ENCODE results near the gene TMEM150A.
"Not testable (repeated sequence)": the region's sequence is repeated elsewhere in the genome, so short reads cannot be mapped to it uniquely, and the experiment has no call there.

Gene TMEM150A

DNA sequence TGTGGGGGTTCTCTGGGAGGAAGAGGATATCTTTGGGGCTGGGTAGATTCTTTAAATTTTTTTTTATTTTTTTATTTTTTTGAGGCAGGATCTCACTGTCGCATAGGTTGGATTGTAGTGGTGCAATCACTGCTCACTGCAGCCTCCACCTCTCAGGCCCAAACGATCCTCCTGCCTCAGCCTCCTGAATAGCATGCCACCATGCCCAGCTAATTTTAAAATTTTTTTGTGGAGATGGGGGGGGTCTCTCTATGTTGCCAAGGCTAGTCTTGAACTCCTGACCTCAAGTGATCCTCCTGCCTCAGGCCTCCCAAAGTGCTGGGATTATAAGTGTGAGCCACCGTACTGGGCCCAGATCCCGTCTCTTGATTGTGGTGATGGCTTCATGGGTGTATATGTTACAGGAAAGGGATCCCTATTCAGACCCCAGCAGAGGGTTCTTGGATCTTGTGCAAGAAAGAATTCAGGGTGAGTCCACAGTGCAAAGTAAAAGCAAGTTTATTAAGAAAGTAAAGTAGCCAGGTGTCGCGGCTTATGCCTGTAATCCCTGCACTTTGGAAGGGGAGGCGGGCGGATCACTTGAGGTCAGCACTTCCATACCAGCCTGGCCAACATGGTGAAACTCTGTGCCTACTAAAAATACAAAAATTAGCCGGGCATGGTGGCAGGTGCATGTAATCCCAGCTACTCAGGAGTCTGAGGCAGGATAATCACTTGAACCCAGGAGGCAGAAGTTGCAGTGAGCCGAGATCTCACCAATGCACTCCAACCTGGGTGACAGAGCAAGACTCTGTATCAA lies 11.4 kb upstream of the TMEM150A start:
- Histone ChIP-seq H3K4me1 (ENCODE audit: control insufficient read depth, insufficient read depth, low read length) (no peaks in the 10 kb centered on the region), H3K9me3 (ENCODE audit: control insufficient read depth, low read length) (no peaks in the 10 kb centered on the region), H3K27ac (ENCODE audit: insufficient read depth, low read depth, low read length, poor library complexity, severe bottlenecking) (no peak overlapping the region), H3K36me3 (ENCODE audit: control insufficient read depth, insufficient read depth, low read length) (peaks cover under 1% of the 10 kb centered on the region), H3K27me3 (ENCODE audit: control insufficient read depth, insufficient read depth, low read length, poor library complexity, severe bottlenecking) (no peaks in the 10 kb centered on the region), H3K4me3 (ENCODE audit: insufficient read depth, low read depth, low read length) (no peak overlapping the region)
- 90 to 95% methylated on average over 10 of the region's 10 CpGs for WGBS, 2 experiments

DNA sequence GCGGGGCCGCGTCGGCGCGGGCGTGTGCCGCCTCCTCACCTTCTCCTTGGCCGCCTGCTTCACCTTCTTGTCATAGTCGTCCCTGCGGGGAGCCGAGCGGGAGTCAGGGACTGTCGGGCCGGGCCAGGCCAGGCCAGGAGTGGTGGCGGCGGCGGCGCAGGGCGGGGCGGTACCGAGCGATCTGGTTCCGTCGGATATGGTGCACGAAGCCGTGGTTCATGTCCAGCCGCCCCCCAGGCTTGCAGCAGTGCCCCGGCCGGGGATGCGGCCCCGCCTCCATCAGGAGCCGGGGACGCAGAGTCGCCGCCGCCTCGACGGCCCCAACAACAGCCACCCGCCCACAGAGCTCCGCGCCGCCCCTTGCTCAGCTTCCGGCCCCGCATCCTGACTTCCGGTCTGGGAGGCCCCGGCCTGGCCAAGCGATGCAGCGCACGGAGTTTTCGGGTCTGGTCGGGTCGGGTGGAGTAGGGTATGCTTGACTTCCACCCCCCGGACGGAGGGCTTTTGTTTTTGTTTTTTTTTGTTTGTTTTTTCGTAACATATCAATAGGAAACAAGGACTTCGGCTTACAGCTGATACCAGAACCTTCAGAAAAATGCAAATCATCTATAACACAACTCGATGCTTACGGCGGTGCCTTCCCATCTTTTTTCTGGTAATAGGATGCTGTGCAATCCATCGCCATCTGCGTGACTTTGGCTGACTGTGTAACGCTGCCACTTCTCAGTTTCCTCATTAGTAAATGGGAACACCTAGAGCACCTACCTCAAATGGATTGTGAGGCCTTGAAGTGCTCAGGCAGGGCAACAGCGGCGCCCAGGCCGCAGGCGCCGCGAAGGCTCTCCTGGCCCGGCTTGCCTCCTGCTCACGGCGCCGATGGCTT lies 9.4 kb upstream of the TMEM150A start, which contains the start of gene C2orf68:
C2orf68 (minus strand) TSS at position 362 of the 883 bp plus-strand sequence; CDS start at position 280, 82 bp downstream.
- H3K27me3 ChIP-seq (ENCODE audit: control insufficient read depth, insufficient read depth, low read length, poor library complexity, severe bottlenecking), result no peaks in the 10 kb centered on the region
- H3K4me1 ChIP-seq (ENCODE audit: control insufficient read depth, insufficient read depth, low read length), result no peaks in the 10 kb centered on the region
- peak within 1 kb of the TSS; percentile 79 for H3K27ac ChIP-seq (ENCODE audit: insufficient read depth, low read depth, low read length, poor library complexity, severe bottlenecking)
- peak within 1 kb of the TSS; percentile 95 for H3K4me3 ChIP-seq (ENCODE audit: insufficient read depth, low read depth, low read length)
- WGBS, 2 experiments, result 13 to 14% methylated on average over 73 of the region's 73 CpGs
- H3K9me3 ChIP-seq (ENCODE audit: control insufficient read depth, low read length), result no peaks in the 10 kb centered on the region
- H3K36me3 ChIP-seq (ENCODE audit: control insufficient read depth, insufficient read depth, low read length), result peaks cover 18% of the 10 kb centered on the region

DNA sequence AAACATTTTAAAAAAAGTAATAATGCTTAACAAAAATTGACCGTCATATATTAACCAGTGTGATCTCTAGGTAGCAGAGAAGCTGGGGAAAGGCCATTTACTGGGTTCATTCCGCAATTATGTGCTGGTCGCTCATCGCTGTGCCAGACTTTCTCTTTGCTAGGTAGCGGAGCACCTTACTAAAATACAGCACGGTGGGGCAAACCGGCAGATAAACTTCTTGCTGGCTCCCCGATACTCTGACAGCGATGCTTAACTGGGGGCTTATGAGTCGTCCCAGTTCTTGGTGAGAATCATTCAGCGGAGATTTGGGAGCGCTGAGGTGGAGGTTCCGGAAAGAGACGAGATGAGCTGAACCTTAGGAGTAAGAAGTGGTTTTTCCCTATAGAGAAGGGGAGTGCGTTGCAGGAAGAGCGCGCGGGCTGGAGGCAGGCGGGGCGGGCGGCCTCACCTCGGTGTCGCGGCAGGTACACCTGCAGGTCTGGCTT lies 8.8 kb upstream of the TMEM150A start:
- Histone ChIP-seq H3K36me3 (ENCODE audit: control insufficient read depth, insufficient read depth, low read length) (peaks cover 18% of the 10 kb centered on the region), H3K27me3 (ENCODE audit: control insufficient read depth, insufficient read depth, low read length, poor library complexity, severe bottlenecking) (no peaks in the 10 kb centered on the region), H3K27ac (ENCODE audit: insufficient read depth, low read depth, low read length, poor library complexity, severe bottlenecking) (no peak overlapping the region), H3K9me3 (ENCODE audit: control insufficient read depth, low read length) (no peaks in the 10 kb centered on the region), H3K4me3 (ENCODE audit: insufficient read depth, low read depth, low read length) (peak overlapping the region; percentile 95), H3K4me1 (ENCODE audit: control insufficient read depth, insufficient read depth, low read length) (no peaks in the 10 kb centered on the region)
- WGBS, 2 experiments, result 10% methylated on average over 24 of the region's 24 CpGs

DNA sequence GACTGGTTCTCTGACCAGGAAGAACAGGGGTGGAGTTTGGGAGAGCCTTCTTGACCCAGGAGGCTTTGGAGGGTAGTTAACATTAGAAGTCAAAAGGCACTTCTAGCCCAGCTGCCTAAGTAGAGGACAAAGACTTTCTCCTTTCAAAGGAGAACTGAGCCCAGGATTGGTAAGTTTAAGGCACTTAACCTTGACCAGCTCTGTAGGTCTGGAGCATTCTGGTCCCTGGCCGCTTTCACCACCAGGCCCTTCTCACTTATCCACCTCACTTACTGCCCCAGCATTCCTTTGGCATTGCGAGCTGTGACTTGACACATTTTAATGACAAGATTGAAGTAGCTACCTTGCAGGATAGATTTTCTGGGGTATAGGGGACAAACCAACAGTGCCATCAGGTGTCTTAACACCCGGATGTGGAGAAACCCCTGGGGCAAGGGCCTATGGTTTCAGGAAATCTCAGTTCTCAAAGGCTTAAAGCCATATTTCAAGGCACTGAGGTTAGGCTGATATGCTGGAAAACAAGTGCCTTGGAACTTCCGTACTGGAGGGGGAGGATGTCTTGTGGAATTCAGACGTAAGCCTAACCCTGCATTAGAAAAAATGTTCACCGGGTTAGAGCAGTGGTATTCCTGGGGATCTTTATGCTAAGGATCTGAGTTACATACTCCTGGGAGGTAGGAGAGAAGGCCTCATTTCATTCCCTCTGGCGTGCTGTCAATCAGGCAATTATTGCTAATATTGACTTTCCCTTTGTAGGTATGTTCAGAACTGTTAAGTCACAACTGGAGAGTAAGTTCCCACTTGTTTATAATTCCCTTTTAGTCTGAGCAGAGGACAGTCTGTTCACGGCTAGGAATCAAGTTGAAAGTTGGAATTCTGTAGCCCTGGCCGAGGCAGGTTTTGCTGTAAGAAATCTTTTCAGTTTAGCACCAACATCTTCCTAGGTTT lies 5.0 kb upstream of the TMEM150A start:
- H3K27me3 ChIP-seq (ENCODE audit: control insufficient read depth, insufficient read depth, low read length, poor library complexity, severe bottlenecking), result no peaks in the 10 kb centered on the region
- H3K4me1 ChIP-seq (ENCODE audit: control insufficient read depth, insufficient read depth, low read length), result no peaks in the 10 kb centered on the region
- no peaks in the 10 kb centered on the region for H3K9me3 ChIP-seq (ENCODE audit: control insufficient read depth, low read length)
- H3K27ac ChIP-seq (ENCODE audit: insufficient read depth, low read depth, low read length, poor library complexity, severe bottlenecking), result no peak overlapping the region
- WGBS, 2 experiments, result 97% methylated on average over 9 of the region's 9 CpGs
- no peak overlapping the region for H3K4me3 ChIP-seq (ENCODE audit: insufficient read depth, low read depth, low read length)
- H3K36me3 ChIP-seq (ENCODE audit: control insufficient read depth, insufficient read depth, low read length), result peaks cover 18% of the 10 kb centered on the region

DNA sequence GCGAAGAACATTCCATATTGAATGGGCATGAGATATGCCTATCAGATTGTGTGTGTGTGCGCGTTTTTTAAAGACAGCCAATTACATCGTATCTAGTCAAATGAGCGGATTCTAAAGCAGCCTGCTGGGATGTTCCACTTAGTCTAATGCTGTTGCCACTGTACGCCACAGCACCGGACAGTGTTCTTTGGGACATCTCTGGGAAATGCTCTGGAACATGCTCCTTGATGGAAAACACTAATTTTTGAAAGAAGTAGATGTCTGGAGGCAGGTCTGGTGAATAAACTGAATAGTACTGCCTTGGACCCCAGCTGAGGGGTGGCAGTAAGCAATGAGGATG lies 3.6 kb upstream of the TMEM150A start:
- H3K4me3 ChIP-seq (ENCODE audit: insufficient read depth, low read depth, low read length), result no peak overlapping the region
- 98% methylated on average over 7 of the region's 7 CpGs for WGBS, 2 experiments
- peak overlapping the region; percentile 50 for H3K27ac ChIP-seq (ENCODE audit: insufficient read depth, low read depth, low read length, poor library complexity, severe bottlenecking)
- H3K36me3 ChIP-seq (ENCODE audit: control insufficient read depth, insufficient read depth, low read length), result peaks cover 18% of the 10 kb centered on the region
- H3K9me3 ChIP-seq (ENCODE audit: control insufficient read depth, low read length), result no peaks in the 10 kb centered on the region
- H3K4me1 ChIP-seq (ENCODE audit: control insufficient read depth, insufficient read depth, low read length), result no peaks in the 10 kb centered on the region
- H3K27me3 ChIP-seq (ENCODE audit: control insufficient read depth, insufficient read depth, low read length, poor library complexity, severe bottlenecking), result no peaks in the 10 kb centered on the region

DNA sequence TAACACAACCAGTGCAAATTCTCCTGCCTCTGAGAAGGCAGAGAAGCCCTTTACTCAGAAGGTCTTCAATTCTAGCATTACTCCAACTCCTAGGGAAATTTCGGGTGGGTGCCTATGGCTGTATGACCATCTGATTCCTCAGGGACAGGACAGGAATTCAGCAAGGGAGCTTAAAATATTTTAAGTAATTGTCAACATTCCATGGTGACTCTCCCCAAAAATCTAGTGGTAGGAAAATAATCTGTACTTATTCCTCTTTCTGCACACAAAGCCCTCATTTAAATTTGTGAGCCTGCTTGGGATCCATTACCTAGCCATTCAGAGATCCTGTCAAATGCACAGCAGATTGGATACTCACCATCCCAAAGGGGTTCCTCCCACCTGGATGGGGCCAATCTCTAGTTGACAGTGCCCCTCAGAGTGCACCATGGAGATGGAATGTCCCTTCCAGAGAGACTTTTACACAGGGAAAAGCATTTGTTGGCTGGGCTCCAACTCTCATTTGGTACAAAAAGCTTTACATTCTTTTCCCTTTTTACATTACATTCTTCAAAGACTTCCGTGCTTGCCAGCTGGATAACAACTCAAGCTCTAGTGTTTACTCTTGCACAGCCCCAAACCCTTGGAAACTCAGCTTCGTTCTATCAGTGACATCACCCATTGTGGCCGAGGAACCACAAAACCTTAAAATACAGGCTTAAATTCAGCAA lies 3.1 kb upstream of the TMEM150A start:
- Histone ChIP-seq H3K4me3 (ENCODE audit: insufficient read depth, low read depth, low read length) (no peak overlapping the region), H3K27me3 (ENCODE audit: control insufficient read depth, insufficient read depth, low read length, poor library complexity, severe bottlenecking) (no peaks in the 10 kb centered on the region), H3K4me1 (ENCODE audit: control insufficient read depth, insufficient read depth, low read length) (no peaks in the 10 kb centered on the region), H3K36me3 (ENCODE audit: control insufficient read depth, insufficient read depth, low read length) (peaks cover 18% of the 10 kb centered on the region), H3K27ac (ENCODE audit: insufficient read depth, low read depth, low read length, poor library complexity, severe bottlenecking) (no peak overlapping the region), H3K9me3 (ENCODE audit: control insufficient read depth, low read length) (no peaks in the 10 kb centered on the region)
- 93 to 96% methylated on average over 4 of the region's 4 CpGs for WGBS, 2 experiments

DNA sequence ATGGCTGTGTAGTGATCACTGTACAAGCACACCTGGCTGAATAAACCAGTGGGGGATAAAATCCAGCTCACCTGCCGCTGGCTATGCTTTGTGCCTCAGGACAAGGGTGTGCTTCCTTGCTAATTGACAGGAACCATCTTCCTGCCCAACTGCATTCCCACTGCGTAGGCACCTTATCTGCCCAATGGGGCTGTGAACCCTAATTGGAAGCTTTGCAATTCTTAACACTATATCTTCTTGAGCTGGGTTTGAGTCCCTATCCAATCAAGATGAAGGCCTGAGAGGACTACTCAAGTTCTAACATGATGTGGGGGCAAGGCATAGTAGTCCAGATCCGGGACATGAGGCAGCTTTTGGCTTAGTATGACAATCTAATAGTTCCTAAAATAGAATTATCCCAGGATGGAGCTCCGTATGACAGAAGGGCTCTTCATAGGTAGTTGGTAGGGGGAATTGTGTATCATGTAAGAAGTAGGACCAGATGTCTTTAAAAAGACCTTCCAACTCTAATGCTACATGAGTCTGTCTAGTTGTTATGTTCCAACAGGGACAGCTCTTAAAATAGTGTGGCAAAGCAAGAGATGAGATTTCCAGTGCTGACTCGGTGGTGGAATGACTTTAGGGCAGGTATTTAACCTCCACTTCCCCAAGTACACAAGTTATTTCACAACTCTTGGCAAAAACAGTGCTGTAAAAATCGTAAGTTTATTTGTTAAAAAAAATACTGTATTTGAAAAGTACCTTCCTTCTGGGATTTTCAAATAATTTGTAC lies 2.3 kb upstream of the TMEM150A start:
- 93 to 95% methylated on average over 5 of the region's 6 CpGs for WGBS, 2 experiments
- H3K27ac ChIP-seq (ENCODE audit: insufficient read depth, low read depth, low read length, poor library complexity, severe bottlenecking), result no peak overlapping the region
- peaks cover 18% of the 10 kb centered on the region for H3K36me3 ChIP-seq (ENCODE audit: control insufficient read depth, insufficient read depth, low read length)
- no peaks in the 10 kb centered on the region for H3K27me3 ChIP-seq (ENCODE audit: control insufficient read depth, insufficient read depth, low read length, poor library complexity, severe bottlenecking)
- H3K4me1 ChIP-seq (ENCODE audit: control insufficient read depth, insufficient read depth, low read length), result no peaks in the 10 kb centered on the region
- H3K4me3 ChIP-seq (ENCODE audit: insufficient read depth, low read depth, low read length), result no peak overlapping the region
- H3K9me3 ChIP-seq (ENCODE audit: control insufficient read depth, low read length), result no peaks in the 10 kb centered on the region

DNA sequence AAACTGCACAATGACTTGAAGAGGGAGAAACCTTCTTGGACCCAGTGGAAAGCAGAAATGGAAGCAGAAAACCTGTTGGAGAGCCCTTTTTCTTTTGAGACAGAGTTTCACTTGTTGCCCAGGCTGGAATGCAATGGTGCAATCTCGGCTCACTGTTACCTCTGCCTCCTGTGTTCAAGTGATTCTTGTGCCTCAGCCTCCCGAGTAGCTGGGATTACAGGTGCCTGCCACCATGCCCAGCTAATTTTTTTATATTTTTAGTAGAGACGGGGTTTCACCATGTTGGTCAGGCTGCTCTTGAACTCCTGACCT lies 1.6 kb upstream of the TMEM150A start:
- peaks cover 18% of the 10 kb centered on the region for H3K36me3 ChIP-seq (ENCODE audit: control insufficient read depth, insufficient read depth, low read length)
- 89 to 96% methylated on average over 3 of the region's 3 CpGs for WGBS, 2 experiments
- H3K4me1 ChIP-seq (ENCODE audit: control insufficient read depth, insufficient read depth, low read length); H3K27me3 ChIP-seq (ENCODE audit: control insufficient read depth, insufficient read depth, low read length, poor library complexity, severe bottlenecking); H3K27ac ChIP-seq (ENCODE audit: insufficient read depth, low read depth, low read length, poor library complexity, severe bottlenecking); H3K9me3 ChIP-seq (ENCODE audit: control insufficient read depth, low read length); H3K4me3 ChIP-seq (ENCODE audit: insufficient read depth, low read depth, low read length): not testable (repeated sequence)

All from ectodermal cell (in vitro differentiated cells).